Uterus (tissue), 4 donors: Measurements from ENCODE around the gene FAM47E. TPM values are rescaled to one million over a fixed set of nuclear protein-coding genes. Genes with fewer than 3 reads are reported as not detected.

Source experiments
- DNase-seq, 2 donors: peaks; one replicate each; pipeline ENCODE4 v3.0.0-alpha.2; 2019 to 2020
- H3K27ac ChIP-seq, 2 donors: fragments of 200-600 bp; sonication (generic); 1 replicate in 1 of 2; 2 replicates in 1 of 2; pipeline ENCODE4 v1.5.1; 2016 to 2018
- H3K27me3 ChIP-seq, 2 donors: fragments of 200-600 bp; sonication (generic); one replicate each; pipeline ENCODE4 v1.5.1; 2018 to 2019; ENCODE audit warnings: control low read depth in 1 of 2
- H3K36me3 ChIP-seq, 2 donors: fragments of 200-600 bp; sonication (generic); one replicate each; pipeline ENCODE4 v1.5.1; 2019; ENCODE audit warnings: control low read depth in 1 of 2
- H3K4me1 ChIP-seq, 2 donors: fragments of 200-600 bp; sonication (generic); one replicate each; pipeline ENCODE4 v1.5.1; 2018 to 2019; ENCODE audit warnings: control low read depth in 1 of 2
- H3K4me3 ChIP-seq, 2 donors: fragments of 200-600 bp; sonication (generic); 1 replicate in 1 of 2; 2 replicates in 1 of 2; pipeline ENCODE4 v1.5.1; 2018 to 2019; ENCODE audit warnings: mild to moderate bottlenecking in 1 of 2
- H3K9me3 ChIP-seq, 2 donors: fragments of 200-600 bp; sonication (generic); one replicate each; pipeline ENCODE4 v1.5.1; 2019; ENCODE audit warnings: control low read depth in 1 of 2
- CTCF ChIP-seq, 4 experiments: fragments of 200-600 bp in 2 of 4; fragments of 450-650 bp in 2 of 4; sonication (generic) in 2 of 4; IDR thresholded peaks; one replicate each; pipeline ENCODE4 v1.5.1; 2016 to 2019; ENCODE audit warnings: antibody characterized with exemption in 4 of 4, mild to moderate bottlenecking in 2 of 4, moderate library complexity in 1 of 4
- POLR2A ChIP-seq, 2 donors: fragments of 450-650 bp; IDR thresholded peaks; one replicate each; pipeline ENCODE4 v1.6.1; 2016; ENCODE audit warnings: antibody characterized with exemption in 2 of 2, mild to moderate bottlenecking in 1 of 2, moderate library complexity in 1 of 2
- intact Hi-C: fragments of 100-400 bp; cut with DNase I; formaldehyde crosslinking; loops from one replicate; pipeline ENCODE4 v1.15.1; 2023; ENCODE audit warnings: low total_unique reads
- total RNA-seq, 4 donors: library from RNA; depleted of rRNA in 3 of 4; stranded (reverse); fragments of >200 nt in 3 of 4; gene quantifications; one replicate each; pipeline versions ENCODE4 v1.1.0 to v1.2.4, GENCODE V29; 2014 to 2023
- donor health status: DM: yes; HTN: yes; CAD: no.

Gene FAM47E
- total RNA-seq, 4 donors from 2014 or later: 0.29 to 1.4 (median 1.2) TPM; not detected in 1

DNA sequence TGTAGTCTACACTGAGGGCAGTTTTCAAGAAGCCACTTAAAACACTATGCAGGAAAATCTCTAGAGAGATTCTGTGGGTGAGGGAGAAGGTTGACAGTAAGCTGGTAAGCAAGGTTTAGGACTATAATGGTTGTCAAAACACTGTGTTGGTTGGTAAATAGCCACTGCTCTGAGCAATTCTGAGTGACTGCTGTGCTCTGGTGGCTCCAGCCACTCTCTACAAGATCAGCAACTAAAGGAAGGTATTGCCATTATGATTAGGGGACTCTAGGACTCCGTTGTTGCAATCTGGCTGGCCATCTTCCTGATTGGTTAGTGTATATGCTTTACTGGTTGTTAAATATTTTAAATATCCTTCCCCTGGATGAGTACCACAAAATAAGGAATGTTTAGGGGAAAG lies 5.5 kb upstream of the FAM47E start:
- Histone ChIP-seq H3K27ac (no peak overlapping the region), H3K4me3 (no peak overlapping the region)
- intact Hi-C loops: no loop called here

DNA sequence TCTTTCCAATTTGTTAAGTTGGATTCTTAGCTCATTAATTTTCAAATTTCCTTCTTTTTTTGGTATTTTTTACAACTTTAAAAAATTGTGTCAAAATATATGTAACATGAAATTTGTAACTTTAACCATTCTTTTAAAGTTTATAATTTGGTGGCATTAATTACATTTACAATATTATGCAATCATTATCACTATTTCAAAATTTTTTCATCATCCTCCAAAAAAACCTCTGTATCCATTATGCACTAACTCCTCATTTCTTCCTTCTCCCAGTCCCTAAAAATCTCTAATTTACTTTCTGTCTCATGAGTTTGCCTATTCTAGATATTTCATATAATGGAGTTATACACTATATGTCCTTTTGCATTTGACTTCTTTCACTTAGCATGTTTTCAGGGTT lies 4.7 kb upstream of the FAM47E start:
- intact Hi-C loops: no loop called here
- H3K27me3 ChIP-seq: no peaks in the 10 kb centered on the region
- H3K4me1 ChIP-seq: peaks cover 0 to 3% of the 10 kb centered on the region in 2 donors
- H3K4me3 ChIP-seq: no peak overlapping the region
- H3K36me3 ChIP-seq: no peaks in the 10 kb centered on the region
- DNase-seq: no peak
- TF ChIP-seq CTCF (IDR thresholded peaks at IDR 0.05): no peak
- no peak for TF ChIP-seq POLR2A (IDR thresholded peaks at IDR 0.05)
- H3K27ac ChIP-seq: no peak overlapping the region
- no peaks in the 10 kb centered on the region for H3K9me3 ChIP-seq

More for the DNA sequence above, 5.5 kb upstream of the FAM47E start:
- TF ChIP-seq CTCF (IDR thresholded peaks at IDR 0.05) (no peak), POLR2A (IDR thresholded peaks at IDR 0.05) (no peak)
- H3K36me3 ChIP-seq: no peaks in the 10 kb centered on the region
- DNase-seq: no peak
- no peaks in the 10 kb centered on the region for H3K27me3 ChIP-seq
- H3K9me3 ChIP-seq: no peaks in the 10 kb centered on the region
- H3K4me1 ChIP-seq: no peaks in the 10 kb centered on the region

DNA sequence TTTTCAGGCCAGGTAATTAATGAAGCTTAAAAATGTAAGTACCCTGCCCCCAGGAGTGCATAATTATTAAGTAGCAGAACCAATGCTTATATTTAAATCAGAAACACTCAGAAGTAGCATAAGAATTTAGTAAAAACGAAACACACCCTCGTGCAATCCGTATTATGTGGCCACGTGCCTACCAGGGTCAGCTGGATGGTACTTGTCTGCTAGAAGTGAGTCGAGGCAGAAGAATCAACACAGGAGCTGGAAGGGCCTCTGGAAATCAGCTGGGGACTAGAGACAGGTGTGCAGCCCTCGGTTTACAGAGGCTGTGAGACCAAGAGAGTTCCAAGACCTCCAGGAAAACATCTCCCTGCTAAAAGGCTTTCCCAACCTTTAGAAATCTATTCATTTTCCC lies 559 bp upstream of the FAM47E start:
- TF ChIP-seq POLR2A (IDR thresholded peaks at IDR 0.05): no peak
- TF ChIP-seq CTCF (IDR thresholded peaks at IDR 0.05): no peak
- no peak overlapping the region for H3K27ac ChIP-seq
- intact Hi-C loops: no loop called here
- H3K27me3 ChIP-seq: no peaks in the 10 kb centered on the region
- peak overlapping the region; percentile 15 to 49 for H3K4me3 ChIP-seq
- no peaks in the 10 kb centered on the region for H3K36me3 ChIP-seq
- no peaks in the 10 kb centered on the region for H3K9me3 ChIP-seq
- no peak for DNase-seq
- peaks cover 0 to 7% of the 10 kb centered on the region in 2 donors for H3K4me1 ChIP-seq

DNA sequence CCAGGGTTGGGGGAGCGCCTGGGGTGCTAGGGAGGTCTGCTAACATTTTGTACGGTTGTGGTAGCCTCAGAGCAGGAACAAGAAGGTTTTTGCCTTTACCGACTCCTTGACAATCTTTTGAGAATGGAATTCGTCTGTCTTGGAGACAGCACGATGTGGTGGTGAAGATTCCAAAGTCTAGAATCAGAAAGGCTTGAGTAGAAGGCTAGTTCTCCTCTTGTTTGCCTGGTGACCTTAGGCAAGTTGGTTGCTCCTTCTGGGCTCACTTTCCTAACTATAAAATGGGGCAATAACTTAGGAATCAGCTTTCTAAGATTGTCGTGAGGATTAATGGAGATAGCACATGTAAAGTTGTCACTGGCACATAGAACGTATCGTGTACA lies 741 bp downstream of the FAM47E start:
- H3K36me3 ChIP-seq: no peaks in the 10 kb centered on the region
- H3K9me3 ChIP-seq: no peaks in the 10 kb centered on the region
- no peaks in the 10 kb centered on the region for H3K27me3 ChIP-seq
- intact Hi-C loops: no loop called here
- peaks cover 0 to 7% of the 10 kb centered on the region in 2 donors for H3K4me1 ChIP-seq
- H3K4me3 ChIP-seq: no peak overlapping the region
- H3K27ac ChIP-seq: no peak overlapping the region
- TF ChIP-seq CTCF (IDR thresholded peaks at IDR 0.05) (no peak), POLR2A (IDR thresholded peaks at IDR 0.05) (no peak)
- no peak for DNase-seq

DNA sequence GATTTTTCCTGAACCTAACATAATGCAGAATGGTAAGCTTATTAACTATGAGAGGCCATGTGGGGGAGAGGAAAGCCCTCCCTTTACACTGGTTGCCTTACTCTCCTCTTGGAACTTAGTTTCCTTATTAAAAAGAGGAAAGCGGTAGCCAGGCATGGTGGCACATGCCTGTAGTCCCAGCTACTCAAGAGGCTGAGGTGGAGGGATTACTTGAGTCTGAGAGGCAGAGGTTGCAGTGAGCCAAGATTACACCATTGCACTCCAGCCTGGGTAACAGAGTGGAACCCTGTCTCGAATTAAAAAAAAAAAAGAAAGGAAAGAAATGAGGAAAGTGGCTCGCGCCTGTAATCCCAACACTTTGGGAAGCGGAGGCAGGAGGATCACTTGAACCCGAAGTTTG lies 2.0 kb downstream of the FAM47E start:
- Histone ChIP-seq H3K27ac (no peak overlapping the region), H3K4me3 (no peak overlapping the region), H3K4me1 (peaks cover 0 to 7% of the 10 kb centered on the region in 2 donors), H3K27me3 (no peaks in the 10 kb centered on the region), H3K9me3 (no peaks in the 10 kb centered on the region), H3K36me3 (no peaks in the 10 kb centered on the region)
- intact Hi-C loops: no loop called here
- TF ChIP-seq CTCF (IDR thresholded peaks at IDR 0.05) (no peak), POLR2A (IDR thresholded peaks at IDR 0.05) (no peak)
- DNase-seq: no peak
